SH-SY5Y (cell line): ENCODE results near the gene PLIN4.

Source experiments
- GATA2 ChIP-seq: IDR thresholded peaks from 2 replicates; pipeline ENCODE4 v1.6.1; 2011; ENCODE audit warnings: mild to moderate bottlenecking, low read depth, low read length
- GATA3 ChIP-seq: IDR thresholded peaks from 2 replicates; pipeline ENCODE4 v1.6.1; 2011; ENCODE audit warnings: low read depth, mild to moderate bottlenecking, low read length, moderate library complexity

DNA sequence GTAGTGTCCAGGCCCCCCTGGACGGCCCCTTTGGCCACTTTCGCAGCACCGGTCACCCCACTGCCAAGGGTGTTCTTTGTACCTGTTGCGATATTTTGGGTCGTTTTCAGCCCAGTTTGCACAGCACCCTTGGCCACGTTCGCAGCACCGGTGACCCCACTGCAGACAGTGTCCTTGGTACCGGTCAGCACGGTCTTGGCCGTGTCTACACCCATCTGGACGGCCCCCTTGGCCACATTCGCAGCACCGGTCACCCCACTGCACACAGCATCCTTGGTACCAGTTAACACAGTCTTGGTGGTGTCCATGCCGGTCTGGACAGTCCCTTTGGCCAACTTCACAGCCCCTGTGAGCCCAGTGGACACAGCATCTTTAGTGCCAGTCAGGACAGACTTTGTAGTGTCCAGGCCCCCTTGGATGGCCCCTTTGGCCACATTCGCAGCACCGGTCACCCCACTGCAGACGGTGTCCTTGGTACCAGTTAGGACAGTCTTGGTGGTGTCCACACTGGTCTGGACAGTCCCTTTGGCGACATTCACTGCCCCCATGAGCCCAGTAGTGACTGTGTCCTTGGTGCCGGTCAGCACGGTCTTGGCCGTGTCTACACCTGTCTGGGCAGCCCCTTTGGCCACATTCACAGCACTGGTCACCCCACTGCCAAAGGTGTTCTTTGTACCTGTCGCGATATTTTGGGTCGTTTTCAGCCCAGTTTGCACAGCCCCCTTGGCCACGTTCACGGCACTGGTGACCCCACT is 6.8 kb downstream of the PLIN4 start:
- TF ChIP-seq GATA3 (no peak), GATA2 (no peak)
